HepG2 (cell line): ENCODE data around the gene ETHE1. TPM values are rescaled to one million over a fixed set of nuclear protein-coding genes. Genes with fewer than 3 reads are reported as not detected.

ENCODE experiments used
- ATAC-seq: fragments of 200-7000 bp; cut with Tn5 transposase; 3 replicates; pipeline ENCODE4 v1.9.1; 2020; ENCODE audit warnings: mild to moderate bottlenecking, moderate library complexity
- BruUV-seq: library from RNA; stranded (reverse); fragments of 400-500 nt; replicated peaks from 2 replicates; lab custom pipeline; 2021; lab: Mats Ljungman, UMichigan
- CTCF ChIA-PET: fragments of 300-600 bp; formaldehyde crosslinking; extraction: SDS; loops from one replicate; lab custom pipeline; 2021; ENCODE audit warnings: low total read pairs, inconsistent platforms, low intra/inter-chr PET ratio; lab: Yijun Ruan, JAX
- POLR2A ChIA-PET: fragments of 350-600 bp; sonication (Branson Sonifier 250); formaldehyde crosslinking; loops from one replicate; lab custom pipeline; 2020; ENCODE audit warnings: antibody characterized with exemption, inconsistent platforms; lab: Yijun Ruan, JAX
- DNase-seq: peaks from one replicate; pipeline ENCODE4 v3.0.0-alpha.2; 2015; ENCODE audit warnings: low spot score
- FAIRE-seq: peaks from 3 replicates; lab custom pipeline; 2011; peaks lifted over from hg19 to GRCh38; lab: Jason Lieb, UNC
- H2AFZ ChIP-seq: one replicate; pipeline ENCODE4 v1.6.1; 2011; ENCODE audit warnings: low read length, inconsistent platforms
- H3K27ac ChIP-seq: fragments of 300-600 bp; 3 replicates; pipeline ENCODE4 v1.8.0; 2011; ENCODE audit warnings: mixed run types, mild to moderate bottlenecking, mixed read lengths, low read length, inconsistent platforms; ENCODE audit not compliant: insufficient read depth; ENCODE audit errors: extremely low read length
- H3K27me3 ChIP-seq, 2 experiments: fragments of 200-600 bp in 1 of 2; 2 replicates in 1 of 2; 3 replicates in 1 of 2; pipeline versions ENCODE4 v1.6.0 to v1.8.0; 2011; ENCODE audit warnings: low read length in 2 of 2, mild to moderate bottlenecking in 2 of 2, moderate library complexity in 2 of 2, inconsistent platforms in 1 of 2; ENCODE audit not compliant: insufficient read depth in 2 of 2, control insufficient read depth in 1 of 2
- H3K36me3 ChIP-seq, 2 experiments: fragments of 200-600 bp in 1 of 2; replicated peaks in 1 of 2; 2 replicates in 1 of 2; 3 replicates in 1 of 2; pipeline versions ENCODE4 v1.5.1 to v1.8.0; 2011; ENCODE audit warnings: low read length in 2 of 2, inconsistent platforms in 1 of 2; ENCODE audit not compliant: insufficient read depth in 2 of 2, control insufficient read depth in 1 of 2
- H3K4me1 ChIP-seq: 2 replicates; pipeline ENCODE4 v1.5.1; 2012; ENCODE audit warnings: low read length, inconsistent platforms; ENCODE audit not compliant: insufficient read depth
- H3K4me2 ChIP-seq: 2 replicates; pipeline ENCODE4 v1.6.0; 2011; ENCODE audit warnings: low read depth, low read length, inconsistent platforms
- H3K4me3 ChIP-seq, 3 experiments: fragments of 200-600 bp in 1 of 3; sonication (generic), shearing (Covaris generic) in 1 of 3; replicated peaks in 1 of 3; 2 replicates each; pipeline ENCODE4 v1.5.1; 2011 to 2016; ENCODE audit warnings: low read length in 3 of 3, inconsistent platforms in 2 of 3, low read depth in 2 of 3, mild to moderate bottlenecking in 2 of 3, control low read depth in 1 of 3, mixed read lengths in 1 of 3; ENCODE audit not compliant: insufficient read depth in 1 of 3
- H3K79me2 ChIP-seq: one replicate; pipeline ENCODE4 v1.6.1; 2011; ENCODE audit warnings: low read length, inconsistent platforms; ENCODE audit not compliant: insufficient read depth
- H3K9ac ChIP-seq: 2 replicates; pipeline ENCODE4 v1.6.0; 2011; ENCODE audit warnings: mild to moderate bottlenecking, low read depth, low read length, inconsistent platforms; ENCODE audit not compliant: insufficient read depth
- H3K9me3 ChIP-seq: 2 replicates; pipeline ENCODE4 v1.5.1; 2012; ENCODE audit warnings: mild to moderate bottlenecking, low read length
- H4K20me1 ChIP-seq: 2 replicates; pipeline ENCODE4 v1.6.0; 2011; ENCODE audit warnings: inconsistent platforms, mild to moderate bottlenecking, low read length, moderate library complexity; ENCODE audit not compliant: insufficient read depth
- AKNA ChIP-seq: sonication (generic); formaldehyde crosslinking; IDR thresholded peaks from 2 replicates; pipeline ENCODE4 v1.4.0; 2020; ENCODE audit warnings: missing genetic modification reagents, borderline replicate concordance
- BHLHE40 ChIP-seq: IDR thresholded peaks from 2 replicates; pipeline ENCODE4 v1.6.1; 2011; ENCODE audit warnings: low read length, improper control_type of control experiment
- CERS6 ChIP-seq: sonication (generic); formaldehyde crosslinking; IDR thresholded peaks from 2 replicates; pipeline ENCODE4 v1.5.0; 2020; ENCODE audit warnings: missing genetic modification reagents
- DNMT3B ChIP-seq: conservative IDR thresholded peaks from 2 replicates; pipeline ENCODE4 v1.6.1; 2016; ENCODE audit warnings: missing biosample characterization, control low read depth
- HNF1B ChIP-seq: sonication (generic); formaldehyde crosslinking; IDR thresholded peaks from 2 replicates; pipeline ENCODE4 v1.5.1; 2020; ENCODE audit warnings: mild to moderate bottlenecking, moderate library complexity, missing genetic modification reagents
- JUNB ChIP-seq: sonication (generic); formaldehyde crosslinking; IDR thresholded peaks from 2 replicates; pipeline ENCODE4 v1.8.0; 2022; ENCODE audit warnings: missing genetic modification reagents, mild to moderate bottlenecking, borderline replicate concordance
- PITX1 ChIP-seq: sonication (generic); formaldehyde crosslinking; IDR thresholded peaks from 2 replicates; pipeline ENCODE4 v1.5.1; 2020; ENCODE audit warnings: mild to moderate bottlenecking, missing genetic modification reagents
- SAP130 ChIP-seq: IDR thresholded peaks from 2 replicates; pipeline ENCODE4 v1.6.1; 2016; ENCODE audit warnings: low read depth
- SKIL ChIP-seq: sonication (generic); formaldehyde crosslinking; IDR thresholded peaks from 2 replicates; pipeline ENCODE4 v1.8.0; 2022; ENCODE audit warnings: missing genetic modification reagents, mild to moderate bottlenecking, moderate library complexity, borderline replicate concordance
- SOX13 ChIP-seq, 3 experiments: fragments of 450-650 bp in 1 of 3; sonication (generic) in 1 of 3; formaldehyde crosslinking in 1 of 3; IDR thresholded peaks in 2 of 3; conservative IDR thresholded peaks in 1 of 3; 2 replicates each; pipeline versions ENCODE4 v1.5.0 to v1.6.1; 2016 to 2020; ENCODE audit warnings: antibody characterized with exemption in 1 of 3, mild to moderate bottlenecking in 1 of 3, missing compliant biosample characterization in 1 of 3, missing genetic modification reagents in 1 of 3, moderate library complexity in 1 of 3
- ZMYM3 ChIP-seq: sonication (generic); formaldehyde crosslinking; IDR thresholded peaks from 2 replicates; pipeline ENCODE4 v1.5.1; 2020; ENCODE audit warnings: mild to moderate bottlenecking, missing genetic modification reagents
- ZNF296 ChIP-seq: sonication (generic); formaldehyde crosslinking; conservative IDR thresholded peaks from 2 replicates; pipeline ENCODE4 v1.5.0; 2020; ENCODE audit warnings: mild to moderate bottlenecking, missing genetic modification reagents
- ZNF496 ChIP-seq: sonication (generic); formaldehyde crosslinking; IDR thresholded peaks from 2 replicates; pipeline ENCODE4 v1.8.1; 2023; ENCODE audit warnings: mild to moderate bottlenecking, moderate library complexity, missing genetic modification reagents; ENCODE audit not compliant: insufficient replicate concordance
- WGBS: methylation state at CpG from one replicate; pipeline ENCODE4 v1.1.6; 2017; ENCODE audit warnings: low lambda C conversion rate; 5-methylcytosine and 5-hydroxymethylcytosine counted together
- in situ Hi-C: cut with HindIII; loops from 2 replicates; pipeline ENCODE4 v1.10.0; 2017; ENCODE audit warnings: low pct_unique_long_range_greater_than_20kb; ENCODE audit not compliant: extremely low pct_ligation_motif_present
- intact Hi-C: fragments of 100-400 bp; cut with micrococcal nuclease; formaldehyde crosslinking; loops from one replicate; pipeline ENCODE4 v1.10.0; 2022; ENCODE audit not compliant: unreplicated experiment
- polyA plus RNA-seq, 8 experiments: library from polyadenylated mRNA; depleted of rRNA in 3 of 8; stranded (reverse) in 7 of 8; unstranded in 1 of 8; fragments of >200 nt; fragmentation: Illumina TruSeq in 4 of 8; extraction: Trizol in 4 of 8; gene quantifications; 2 replicates each; pipeline versions ENCODE4 v1.2.1 to v1.2.3, GENCODE V29; 2011 to 2016; ENCODE audit warnings: low read depth in 4 of 8, missing spikeins in 1 of 8, mixed read lengths in 1 of 8; ENCODE audit not compliant: insufficient read depth in 1 of 8
- total RNA-seq, 5 experiments: library from RNA; depleted of rRNA; stranded (reverse); fragments of >200 nt; fragmentation: Illumina TruSeq; extraction: Trizol; gene quantifications; 2 replicates each; pipeline ENCODE4 v1.2.3, GENCODE V29; 2016; ENCODE audit warnings: low read depth in 1 of 5

Gene ETHE1
- total and polyA plus RNA-seq, 2 of the 13 experiments (the other 11 are each of a cell fraction or from before 2014, with no cell fraction given) = 32.5 to 58.4 TPM

- DNase-seq (peak; percentile 46), FAIRE-seq (no peak), ATAC-seq (no peak)
- Histone ChIP-seq H3K27ac (no peak overlapping the region), H3K4me2 (no peak overlapping the region), H3K4me1 (peaks cover 35% of the 10 kb centered on the region), H3K9me3 (no peaks in the 10 kb centered on the region), H3K79me2 (no peaks in the 10 kb centered on the region), H4K20me1 (no peaks in the 10 kb centered on the region), H2AFZ (no peak overlapping the region), H3K36me3 (no peaks in the 10 kb centered on the region), H3K9ac (no peak overlapping the region), H3K4me3 (no peak overlapping the region), H3K27me3 (no peaks in the 10 kb centered on the region)
- 0 out of 2 replicates have a peak, but pooled peaks have one; percentile 13 for TF ChIP-seq BHLHE40
- TF ChIP-seq SAP130 (CRISPR knock-in tag) = peak; percentile 33; the same call in 1 of the 2 replicates
- TF ChIP-seq PITX1 (CRISPR knock-in tag) = no peak
- no peak for TF ChIP-seq AKNA (CRISPR knock-in tag)
- no peak for TF ChIP-seq CERS6 (CRISPR knock-in tag)
- no peak for TF ChIP-seq SKIL (CRISPR knock-in tag)
- TF ChIP-seq ZNF296 (CRISPR knock-in tag) = no peak
- no peak for TF ChIP-seq SOX13 (IDR thresholded peaks at IDR 0.05)
- TF ChIP-seq SOX13 (CRISPR knock-in tag; conservative IDR thresholded peaks at IDR 0.05 in 1 of 2, IDR thresholded peaks at IDR 0.05 in 1 of 2) = 0 out of 4 replicates have a peak, but pooled peaks of 1 of the 2 experiments have one; percentile 12
- no peak for TF ChIP-seq DNMT3B (CRISPR knock-in tag)
- TF ChIP-seq JUNB (CRISPR knock-in tag) = no peak
- TF ChIP-seq ZMYM3 (CRISPR knock-in tag) = no peak
- TF ChIP-seq ZNF496 (CRISPR knock-in tag) = no peak
- no peak for TF ChIP-seq HNF1B (CRISPR knock-in tag)
- in situ Hi-C loops = no loop called here
- intact Hi-C loops = no loop called here
- 17% methylated on average over 1 of the region's 1 CpG for WGBS
- ChIA-PET POLR2A (no interaction called here), CTCF (no interaction called here)
- BruUV-seq = no TSS peak
Measured at GRCh38 chr19:43469160-43469480, 57.9 kb downstream of the ETHE1 start.
